Neural progenitor cell (in vitro differentiated cells): ENCODE data around the gene LDB2.

Experiments used
- EZH2 ChIP-seq: fragments of 200-600 bp; sonication (generic); IDR thresholded peaks from 2 replicates; pipeline ENCODE4 v1.6.1; 2017; ENCODE audit warnings: antibody characterized with exemption, mild to moderate bottlenecking, moderate library complexity
- EZH2phosphoT487 ChIP-seq: fragments of 200-600 bp; sonication (generic); IDR thresholded peaks from 2 replicates; pipeline ENCODE4 v1.6.1; 2017; ENCODE audit warnings: antibody characterized with exemption
- TF ChIP-seq, protein P1 (sequence below): fragments of 200-600 bp; sonication (generic); IDR thresholded peaks from 2 replicates; pipeline ENCODE4 v1.5.1; 2017; ENCODE audit warnings: antibody characterized with exemption, mild to moderate bottlenecking

DNA sequence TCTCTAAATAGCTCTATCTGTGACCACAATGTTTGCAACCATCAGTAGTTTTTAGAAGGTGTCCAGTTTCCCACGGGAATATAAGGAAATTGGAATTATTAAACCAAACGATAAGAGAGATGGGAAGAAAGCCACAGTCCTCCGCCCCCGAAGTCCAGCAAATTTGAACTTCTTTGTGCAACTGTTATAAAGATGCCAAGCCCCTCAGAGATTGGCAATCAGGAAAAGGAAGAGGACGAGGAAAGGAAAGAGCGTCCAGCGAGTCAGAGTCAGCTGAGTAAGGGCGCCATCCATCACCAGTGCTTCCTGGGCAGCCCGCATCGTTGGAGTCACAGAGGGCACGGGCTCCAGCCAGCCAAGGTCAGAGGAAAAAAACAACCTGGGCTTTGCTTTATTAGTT is 35.7 kb downstream of the LDB2 start:
- TF ChIP-seq, protein P1, sequence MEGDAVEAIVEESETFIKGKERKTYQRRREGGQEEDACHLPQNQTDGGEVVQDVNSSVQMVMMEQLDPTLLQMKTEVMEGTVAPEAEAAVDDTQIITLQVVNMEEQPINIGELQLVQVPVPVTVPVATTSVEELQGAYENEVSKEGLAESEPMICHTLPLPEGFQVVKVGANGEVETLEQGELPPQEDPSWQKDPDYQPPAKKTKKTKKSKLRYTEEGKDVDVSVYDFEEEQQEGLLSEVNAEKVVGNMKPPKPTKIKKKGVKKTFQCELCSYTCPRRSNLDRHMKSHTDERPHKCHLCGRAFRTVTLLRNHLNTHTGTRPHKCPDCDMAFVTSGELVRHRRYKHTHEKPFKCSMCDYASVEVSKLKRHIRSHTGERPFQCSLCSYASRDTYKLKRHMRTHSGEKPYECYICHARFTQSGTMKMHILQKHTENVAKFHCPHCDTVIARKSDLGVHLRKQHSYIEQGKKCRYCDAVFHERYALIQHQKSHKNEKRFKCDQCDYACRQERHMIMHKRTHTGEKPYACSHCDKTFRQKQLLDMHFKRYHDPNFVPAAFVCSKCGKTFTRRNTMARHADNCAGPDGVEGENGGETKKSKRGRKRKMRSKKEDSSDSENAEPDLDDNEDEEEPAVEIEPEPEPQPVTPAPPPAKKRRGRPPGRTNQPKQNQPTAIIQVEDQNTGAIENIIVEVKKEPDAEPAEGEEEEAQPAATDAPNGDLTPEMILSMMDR, result no peak
- TF ChIP-seq EZH2 (no peak), EZH2phosphoT487 (no peak)
